HG03442 (cell line): ENCODE results near the gene GLP1R.
"Not testable (repeated sequence)": the region's sequence is repeated elsewhere in the genome, so short reads cannot be mapped to it uniquely, and the experiment has no call there.

Experiments
- ATAC-seq: cut with Tn5 transposase; IDR thresholded peaks from one replicate; pipeline ENCODE4 v1.9.1; 2021; ENCODE audit warnings: mild to moderate bottlenecking, moderate library complexity; ENCODE audit not compliant: unreplicated experiment

GLP1R gene

DNA sequence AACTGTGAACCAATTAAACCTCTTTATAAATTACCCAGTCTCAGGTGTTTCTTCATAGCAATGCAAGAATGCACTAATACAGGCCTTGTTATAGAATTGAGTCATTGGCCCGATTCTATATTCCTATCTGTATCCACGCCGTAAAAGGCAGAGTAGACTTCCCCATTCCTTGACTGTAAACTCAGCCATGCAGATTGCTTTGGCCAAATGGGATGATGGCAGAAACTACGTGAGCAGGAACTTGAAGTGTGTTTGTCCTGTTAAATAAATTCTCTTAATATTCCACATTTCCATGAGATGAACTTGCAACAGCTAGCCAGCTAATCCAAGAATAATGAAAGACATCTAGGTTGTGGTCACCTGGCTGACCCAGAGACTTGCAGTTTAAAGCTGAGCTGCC is 70.3 kb downstream of the GLP1R start:
- ATAC-seq, result no peak

DNA sequence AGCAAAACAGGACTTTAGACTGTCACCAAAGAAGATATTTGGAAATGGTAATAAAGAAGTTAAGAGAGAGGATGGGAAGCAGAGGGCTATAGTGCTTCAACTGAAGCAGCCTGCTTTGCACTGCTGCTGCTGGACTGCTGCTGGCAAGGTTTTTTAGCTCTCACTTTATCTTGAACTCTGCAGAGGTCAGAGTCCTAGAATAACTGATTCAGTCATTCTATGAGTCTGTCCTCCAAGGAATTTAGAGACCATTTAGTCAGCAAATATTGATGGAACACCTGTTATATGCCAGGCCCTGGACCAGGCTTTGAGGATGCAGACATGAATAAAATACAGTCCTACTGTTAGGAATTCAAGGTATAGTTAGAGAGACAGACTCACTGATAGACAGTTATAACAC is 75.5 kb downstream of the GLP1R start:
- no peak for ATAC-seq

DNA sequence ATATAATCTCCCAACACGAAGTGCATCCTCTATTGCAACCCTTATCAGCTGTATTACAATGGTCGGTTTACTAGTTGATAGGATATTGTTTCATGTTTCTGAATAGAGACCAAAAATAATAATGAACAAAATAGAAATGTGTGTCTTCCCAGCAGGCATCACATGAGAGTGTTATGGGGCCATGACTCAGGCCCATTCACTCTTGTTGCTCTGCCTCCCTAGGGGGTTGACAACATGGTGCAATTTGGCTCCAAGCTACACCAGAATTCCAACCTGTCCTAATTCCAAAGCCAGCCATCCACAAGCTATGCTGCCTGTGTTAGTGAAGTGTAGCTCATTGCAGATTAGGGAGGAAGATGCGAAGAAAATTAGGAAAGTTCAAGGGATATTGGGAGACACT is 79.5 kb downstream of the GLP1R start:
- ATAC-seq, result no peak

GRCh38 chr6:39128832-39129231 is 80.3 kb downstream of the GLP1R start:
- ATAC-seq, result no peak

DNA sequence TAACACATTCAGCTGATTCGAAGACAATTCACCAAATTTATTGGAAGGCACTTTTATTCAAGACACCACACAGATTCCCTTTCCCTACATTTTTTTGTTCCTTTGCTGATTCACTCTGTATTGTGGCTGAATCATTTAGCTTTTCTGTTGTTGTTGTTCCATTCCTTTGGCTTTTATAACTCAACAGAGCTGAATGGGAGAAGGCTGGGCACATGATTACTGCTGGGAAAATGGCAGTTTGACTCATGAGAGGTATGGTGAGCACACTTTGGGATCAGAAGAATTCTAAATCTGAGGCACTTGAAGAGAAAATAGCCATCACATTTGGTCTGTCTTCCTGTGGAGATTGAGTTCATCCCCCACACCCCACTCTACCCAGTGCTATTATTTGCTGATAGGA is 82.1 kb downstream of the GLP1R start:
- no peak for ATAC-seq

- not testable (repeated sequence) for ATAC-seq
Measured at GRCh38 chr6:39134761-39135160, 86.2 kb downstream of the GLP1R start.

GRCh38 chr6:39136207-39136606 is 87.6 kb downstream of the GLP1R start:
- ATAC-seq, result not testable (repeated sequence)

DNA sequence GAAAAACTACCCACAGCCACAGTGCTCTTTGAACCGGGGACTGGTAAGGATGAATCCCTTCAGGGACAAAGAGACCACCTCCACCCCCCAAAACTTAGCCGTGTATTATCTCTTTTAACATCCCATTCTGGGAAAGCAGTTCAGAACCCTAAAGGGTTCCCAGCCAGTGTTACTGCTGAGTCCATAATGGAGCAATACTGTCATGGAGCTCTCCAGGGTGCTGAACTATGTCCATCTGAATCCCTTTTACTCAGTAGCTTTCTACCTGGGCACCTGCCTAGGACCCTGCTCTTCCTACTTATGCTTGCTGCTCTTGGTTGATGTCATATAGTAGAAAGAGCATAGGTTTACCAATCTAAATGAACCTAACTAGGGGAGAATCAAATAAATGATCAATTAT is 88.7 kb downstream of the GLP1R start:
- ATAC-seq, result no peak
